Activated CD4-positive, alpha-beta T cell treated with anti-CD3 and anti-CD28 coated beads, Interleukin-2, amount 10 ng/mL, durations not matched to agents 7 days and 5 days (primary cell): Measurements from ENCODE around the gene EDN3. TPM values are rescaled to one million over a fixed set of nuclear protein-coding genes. Genes with fewer than 3 reads are reported as not detected.
"Not testable (repeated sequence)": the region's sequence is repeated elsewhere in the genome, so short reads cannot be mapped to it uniquely, and the experiment has no call there.

Source experiments
- CTCF ChIA-PET: fragments of 350-600 bp; sonication (Branson Sonifier 250); formaldehyde crosslinking; loops from one replicate; lab custom pipeline; 2021; ENCODE audit warnings: antibody characterized with exemption; lab: Charles Lee
- POLR2A ChIA-PET: fragments of 350-600 bp; sonication (Branson Sonifier 250); formaldehyde crosslinking; loops from one replicate; lab custom pipeline; 2021; ENCODE audit warnings: antibody characterized with exemption; lab: Charles Lee
- DNase-seq: peaks from one replicate; pipeline ENCODE4 v3.0.0-alpha.2; 2020
- H3K27ac Mint-ChIP-seq: one replicate; pipeline ENCODE4 v1.8.0; 2021; ENCODE audit warnings: mild to moderate bottlenecking, moderate library complexity, mixed read lengths
- H3K27me3 Mint-ChIP-seq: one replicate; pipeline ENCODE4 v1.8.0; 2021; ENCODE audit warnings: mixed read lengths
- H3K36me3 Mint-ChIP-seq: one replicate; pipeline ENCODE4 v1.8.0; 2021; ENCODE audit warnings: low read depth, mixed read lengths
- H3K4me1 Mint-ChIP-seq: one replicate; pipeline ENCODE4 v1.8.0; 2021; ENCODE audit warnings: mixed read lengths
- H3K4me3 Mint-ChIP-seq: one replicate; pipeline ENCODE4 v1.8.0; 2021; ENCODE audit warnings: mild to moderate bottlenecking, moderate library complexity, mixed read lengths
- H3K9me3 Mint-ChIP-seq: one replicate; pipeline ENCODE4 v1.8.0; 2021; ENCODE audit warnings: mixed read lengths
- total RNA-seq, 2 experiments: library from RNA; stranded (reverse); gene quantifications; one replicate each; pipeline ENCODE4 v1.2.3, GENCODE V29; 2021

The EDN3 gene
- total RNA-seq, 2 experiments from 2014 or later = 0.10 to 0.22 TPM

DNA sequence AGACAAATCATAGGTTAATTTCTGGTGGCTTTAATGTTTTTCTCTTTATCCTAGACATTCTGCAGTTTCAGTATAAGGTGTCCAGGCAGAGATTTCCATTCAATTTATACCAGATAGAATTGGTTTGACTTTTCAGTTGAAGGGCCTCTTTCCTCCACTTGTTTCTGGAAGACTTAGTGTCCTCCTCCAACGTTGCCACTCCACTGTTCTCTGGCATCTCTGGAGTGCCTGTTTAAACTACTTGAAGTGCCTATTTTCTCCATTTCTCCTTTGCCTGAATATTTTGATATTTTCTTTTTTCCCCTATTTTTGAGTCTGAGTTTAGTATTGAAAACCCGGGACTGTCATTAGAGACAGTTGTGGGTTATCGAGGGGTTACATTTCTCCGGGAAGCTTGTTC is 27.7 kb downstream of the EDN3 start:
- DNase-seq = no peak
- Mint-ChIP-seq H3K27ac (no peak overlapping the region), H3K36me3 (no peaks in the 10 kb centered on the region), H3K4me1 (no peaks in the 10 kb centered on the region), H3K27me3 (peaks cover 7% of the 10 kb centered on the region), H3K9me3 (no peaks in the 10 kb centered on the region), H3K4me3 (no peak overlapping the region)
- CTCF ChIA-PET = interaction anchor here (1.1 kb wide), 1 partner anchor 38 kb away, joined by 3 read pairs; no protein-coding TSS in a partner anchor
- POLR2A ChIA-PET = no interaction called here

DNA sequence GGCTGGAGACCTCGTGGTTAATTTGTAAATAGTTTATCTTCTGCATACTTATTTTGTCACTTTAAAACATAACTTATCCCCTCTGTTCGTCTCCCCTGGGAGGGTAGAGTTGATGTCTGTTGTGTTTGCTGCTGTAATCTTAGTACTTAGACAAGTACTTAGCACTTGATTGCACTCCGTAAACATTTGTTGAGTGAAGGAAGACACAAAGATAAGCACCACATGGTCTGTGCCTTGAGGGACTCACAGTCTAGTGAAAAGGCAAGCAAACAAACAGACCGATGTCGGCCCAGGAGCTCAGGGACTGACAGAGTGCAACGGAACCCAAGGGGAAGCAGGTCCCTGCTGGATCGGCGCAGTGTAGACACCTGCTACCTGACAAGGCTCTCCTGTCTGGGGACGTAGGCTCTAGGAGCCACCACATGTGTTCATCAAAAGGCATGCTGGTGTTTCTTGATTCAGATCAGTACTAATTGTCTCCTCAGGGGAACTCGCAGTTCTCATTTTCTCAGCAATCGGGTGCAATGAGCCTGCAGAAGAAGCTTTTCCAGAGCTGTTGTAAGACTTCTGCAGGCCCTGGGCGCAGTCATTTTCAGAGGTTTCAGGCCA is 31.4 kb downstream of the EDN3 start:
- CTCF ChIA-PET = no interaction called here

GRCh38 chr20:59333260-59333845 is 32.9 kb downstream of the EDN3 start:
- ChIA-PET POLR2A (no interaction called here), CTCF (no interaction called here)
- Mint-ChIP-seq H3K4me3 (no peak overlapping the region), H3K4me1 (peaks cover 4% of the 10 kb centered on the region), H3K27ac (no peak overlapping the region), H3K9me3 (no peaks in the 10 kb centered on the region), H3K36me3 (no peaks in the 10 kb centered on the region), H3K27me3 (peaks cover 4% of the 10 kb centered on the region)
- no peak for DNase-seq

More for the DNA sequence above, 31.4 kb downstream of the EDN3 start:
- Mint-ChIP-seq H3K9me3 (no peaks in the 10 kb centered on the region), H3K27ac (no peak overlapping the region), H3K4me1 (no peaks in the 10 kb centered on the region), H3K36me3 (no peaks in the 10 kb centered on the region), H3K27me3 (peaks cover 7% of the 10 kb centered on the region), H3K4me3 (no peak overlapping the region)
- POLR2A ChIA-PET = no interaction called here
- no peak for DNase-seq

GRCh38 chr20:59333951-59334350 is 33.5 kb downstream of the EDN3 start:
- peaks cover 3% of the 10 kb centered on the region for H3K27me3 Mint-ChIP-seq
- CTCF ChIA-PET = no interaction called here

GRCh38 chr20:59334651-59335300 is 34.4 kb downstream of the EDN3 start:
- Mint-ChIP-seq H3K4me1 (peaks cover 4% of the 10 kb centered on the region), H3K27me3 (peaks cover 3% of the 10 kb centered on the region), H3K4me3 (no peak overlapping the region), H3K27ac (no peak overlapping the region), H3K36me3 (no peaks in the 10 kb centered on the region), H3K9me3 (no peaks in the 10 kb centered on the region)
- CTCF ChIA-PET = interaction anchor here (0.9 kb wide), 1 partner anchor 12 kb away, joined by 3 read pairs; no protein-coding TSS in a partner anchor
- DNase-seq = no peak
- POLR2A ChIA-PET = no interaction called here

More at GRCh38 chr20:59333951-59334350, 33.5 kb downstream of the EDN3 start:
- H3K36me3 Mint-ChIP-seq = no peaks in the 10 kb centered on the region
- H3K9me3 Mint-ChIP-seq = no peaks in the 10 kb centered on the region
- POLR2A ChIA-PET = no interaction called here
- peaks cover 4% of the 10 kb centered on the region for H3K4me1 Mint-ChIP-seq
- no peak for DNase-seq
- no peak overlapping the region for H3K27ac Mint-ChIP-seq
- no peak overlapping the region for H3K4me3 Mint-ChIP-seq

DNA sequence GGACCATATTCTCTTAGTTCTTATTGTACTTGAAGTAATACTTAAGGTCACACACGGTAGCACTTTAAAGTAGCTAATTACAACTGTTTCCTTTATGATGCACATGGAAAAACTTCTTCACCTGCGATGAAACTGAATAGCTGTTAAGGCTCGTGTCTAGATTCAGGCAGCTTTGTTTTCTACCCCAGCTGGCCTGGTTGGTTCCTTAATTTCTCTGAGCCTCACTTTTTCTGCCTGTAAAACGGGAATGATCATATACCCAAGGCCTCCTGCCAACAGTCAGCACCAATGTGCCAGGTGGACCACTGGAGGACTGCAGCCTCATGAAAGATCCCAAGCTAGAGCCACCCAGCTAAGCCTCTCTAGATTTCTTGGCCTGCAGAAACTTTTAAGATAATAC is 35.0 kb downstream of the EDN3 start:
- H3K4me1 Mint-ChIP-seq = peaks cover 4% of the 10 kb centered on the region
- no peaks in the 10 kb centered on the region for H3K36me3 Mint-ChIP-seq
- CTCF ChIA-PET = interaction anchor here (0.9 kb wide), 1 partner anchor 13 kb away, joined by 3 read pairs; no protein-coding TSS in a partner anchor
- POLR2A ChIA-PET = no interaction called here
- no peak overlapping the region for H3K4me3 Mint-ChIP-seq
- peaks cover 3% of the 10 kb centered on the region for H3K27me3 Mint-ChIP-seq
- H3K27ac Mint-ChIP-seq = no peak overlapping the region
- DNase-seq = no peak
- H3K9me3 Mint-ChIP-seq = no peaks in the 10 kb centered on the region

- DNase-seq = no peak
- ChIA-PET CTCF (no interaction called here), POLR2A (no interaction called here)
- Mint-ChIP-seq H3K27ac (no peak overlapping the region), H3K4me3 (no peak overlapping the region), H3K27me3 (no peaks in the 10 kb centered on the region), H3K4me1 (peaks cover 4% of the 10 kb centered on the region), H3K36me3 (no peaks in the 10 kb centered on the region), H3K9me3 (no peaks in the 10 kb centered on the region)
Observed at GRCh38 chr20:59336540-59336939, 36.1 kb downstream of the EDN3 start.

- H3K36me3 Mint-ChIP-seq, H3K27ac Mint-ChIP-seq, H3K4me1 Mint-ChIP-seq, H3K27me3 Mint-ChIP-seq, CTCF ChIA-PET, H3K9me3 Mint-ChIP-seq, DNase-seq, H3K4me3 Mint-ChIP-seq, POLR2A ChIA-PET: not testable (repeated sequence)
Observed at GRCh38 chr20:59338444-59338843, 38.0 kb downstream of the EDN3 start.

DNA sequence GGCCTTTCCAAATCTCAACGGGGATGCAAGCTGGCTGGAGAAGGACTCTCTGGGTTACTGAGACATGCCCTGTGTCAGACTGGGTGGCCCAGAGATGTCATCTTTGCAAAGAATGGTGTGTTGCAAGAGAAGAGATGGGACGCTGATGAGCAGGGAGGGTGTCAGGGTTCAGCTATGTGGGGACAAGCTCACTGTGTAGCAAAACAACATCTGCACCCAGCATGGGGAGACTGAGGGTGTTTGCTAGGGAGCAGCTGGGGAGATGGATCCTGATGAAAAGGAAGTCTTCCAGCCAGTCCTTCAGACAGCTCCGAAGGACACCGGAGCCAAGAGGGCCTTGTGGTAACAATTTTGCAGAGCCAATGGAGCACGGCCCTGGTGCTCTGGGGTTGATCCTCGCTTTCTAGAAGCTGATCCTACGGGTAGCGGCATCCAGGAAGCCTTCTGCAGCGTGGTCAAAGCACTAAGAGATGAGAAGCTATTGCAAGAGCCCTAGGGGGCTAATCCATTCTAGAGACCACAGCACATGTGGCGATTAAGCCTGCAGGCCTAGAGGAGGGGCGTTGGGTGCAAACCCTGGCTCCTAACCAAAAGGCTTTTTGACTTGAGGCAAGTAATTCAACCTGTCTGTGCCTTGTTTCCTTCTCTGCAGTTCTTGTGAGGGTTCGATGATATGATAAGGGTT is 39.9 kb downstream of the EDN3 start:
- no peak overlapping the region for H3K27ac Mint-ChIP-seq
- H3K9me3 Mint-ChIP-seq = peaks cover 6% of the 10 kb centered on the region
- no peak for DNase-seq
- H3K27me3 Mint-ChIP-seq = no peaks in the 10 kb centered on the region
- no peak overlapping the region for H3K4me3 Mint-ChIP-seq
- ChIA-PET CTCF (no interaction called here), POLR2A (no interaction called here)
- H3K36me3 Mint-ChIP-seq = no peaks in the 10 kb centered on the region
- H3K4me1 Mint-ChIP-seq = peaks cover 4% of the 10 kb centered on the region

GRCh38 chr20:59341285-59342022 is 41.0 kb downstream of the EDN3 start:
- H3K4me1 Mint-ChIP-seq, H3K27ac Mint-ChIP-seq, POLR2A ChIA-PET, H3K9me3 Mint-ChIP-seq, DNase-seq, H3K4me3 Mint-ChIP-seq, H3K27me3 Mint-ChIP-seq, H3K36me3 Mint-ChIP-seq: not testable (repeated sequence)
- CTCF ChIA-PET = interaction anchor here (0.6 kb wide), 1 partner anchor 15 kb away, joined by 3 read pairs; no protein-coding TSS in a partner anchor

- Mint-ChIP-seq H3K4me3 (no peak overlapping the region), H3K27me3 (peaks cover 2% of the 10 kb centered on the region)
- CTCF ChIA-PET = interaction anchor here (0.6 kb wide), 1 partner anchor 16 kb away, joined by 3 read pairs; no protein-coding TSS in a partner anchor
Observed at GRCh38 chr20:59342023-59342957, 41.9 kb downstream of the EDN3 start.

More at GRCh38 chr20:59342023-59342957, 41.9 kb downstream of the EDN3 start:
- Mint-ChIP-seq H3K36me3 (no peaks in the 10 kb centered on the region), H3K4me1 (peaks cover 4% of the 10 kb centered on the region), H3K9me3 (peaks cover 6% of the 10 kb centered on the region), H3K27ac (no peak overlapping the region)
- POLR2A ChIA-PET = interaction anchor here (0.6 kb wide), 1 partner anchor 34 kb away, joined by 3 read pairs; no protein-coding TSS in a partner anchor
- no peak for DNase-seq
